Skin epidermis (tissue), 12 donors: ENCODE measurements around the gene DISC1.
A peak's percentile ranks its signal among the peaks of the same experiment; 100 is the strongest.

ENCODE experiments used
- H3K27ac ChIP-seq, 21 experiments: fragments of 200-600 bp; sonication (generic) in 11 of 21; one replicate each; pipeline ENCODE4 v1.5.0; 2020; ENCODE audit warnings: mild to moderate bottlenecking in 3 of 21, inconsistent platforms in 2 of 21, moderate library complexity in 2 of 21
- H3K4me3 ChIP-seq, 7 experiments: fragments of 200-600 bp; sonication (generic) in 2 of 7; one replicate each; pipeline ENCODE4 v1.5.0; 2020; ENCODE audit warnings: inconsistent platforms in 2 of 7, mild to moderate bottlenecking in 2 of 7, moderate library complexity in 1 of 7

DISC1 gene

DNA sequence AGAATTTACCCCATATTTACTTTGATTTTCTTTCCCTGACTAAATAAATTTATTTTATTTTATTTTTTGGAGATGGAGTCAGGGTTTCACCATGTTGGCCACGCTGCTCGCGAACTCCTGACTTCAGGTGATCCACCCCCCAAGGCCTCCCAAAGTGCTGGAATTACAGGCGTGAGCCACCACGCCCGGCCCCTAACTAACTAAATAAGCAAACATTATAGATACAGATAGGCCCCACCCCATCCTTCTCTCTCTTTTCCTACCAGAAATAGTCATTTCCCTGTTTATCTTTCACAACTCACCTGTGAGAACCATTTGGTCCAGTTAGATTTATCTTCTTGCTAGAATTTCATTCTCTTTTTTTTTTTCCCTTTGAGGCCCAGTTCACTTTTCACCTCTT lies 167.3 kb downstream of the DISC1 start:
- Histone ChIP-seq H3K27ac (no peak overlapping the region), H3K4me3 (no peak overlapping the region)

DNA sequence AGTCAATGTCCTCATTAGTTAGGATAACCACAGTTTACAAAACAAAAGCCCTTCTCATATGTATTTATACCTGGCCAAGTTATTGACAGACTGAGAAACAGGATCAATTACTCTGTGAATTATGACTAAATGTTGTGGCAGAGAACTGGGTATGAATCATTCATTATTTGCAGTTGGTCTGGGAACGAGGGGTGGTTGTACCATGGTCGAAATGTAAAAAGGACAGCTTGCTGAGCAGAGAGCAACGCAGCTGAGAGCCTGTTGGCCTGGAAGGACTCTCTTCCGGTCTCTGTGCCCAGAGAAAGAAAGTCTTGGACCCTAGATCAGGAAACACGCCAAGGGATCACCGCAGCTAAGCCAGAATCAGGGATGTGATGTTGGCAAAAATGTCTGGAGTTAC lies 169.6 kb downstream of the DISC1 start:
- Histone ChIP-seq H3K27ac (peak overlapping the region in 1 of 21 experiments; percentile 20), H3K4me3 (no peak overlapping the region)

DNA sequence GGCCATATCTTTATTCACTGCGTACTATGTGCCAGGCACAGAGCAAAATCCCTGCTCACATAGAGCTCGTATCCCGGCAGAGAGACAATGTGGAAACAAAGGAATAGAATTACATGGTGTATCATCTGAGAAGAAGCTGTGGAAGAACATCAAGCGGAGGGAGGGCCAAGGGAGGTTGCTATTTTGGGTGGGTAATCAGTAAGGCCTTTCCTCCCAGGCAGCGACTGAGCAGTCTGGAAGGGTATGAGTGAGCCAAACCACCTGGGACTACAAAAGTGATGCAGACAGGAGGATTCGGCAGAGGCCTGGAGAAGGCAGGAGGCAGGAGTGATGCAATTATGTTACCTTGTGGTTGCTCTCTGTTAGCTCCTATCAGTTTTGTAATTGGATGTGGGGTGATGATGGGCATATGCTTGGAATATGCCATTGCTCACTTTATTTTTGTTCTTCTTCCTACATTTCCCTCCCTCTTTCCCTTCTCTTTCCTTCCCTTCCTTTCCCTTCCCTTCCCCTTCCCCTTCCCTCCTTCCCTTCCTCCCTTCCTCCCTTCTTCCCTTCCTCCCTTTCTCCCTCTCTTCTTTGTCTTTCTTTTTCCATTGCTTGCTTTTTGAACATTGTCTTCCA lies 172.9 kb downstream of the DISC1 start:
- H3K4me3 ChIP-seq: no peak overlapping the region
- H3K27ac ChIP-seq: no peak overlapping the region

DNA sequence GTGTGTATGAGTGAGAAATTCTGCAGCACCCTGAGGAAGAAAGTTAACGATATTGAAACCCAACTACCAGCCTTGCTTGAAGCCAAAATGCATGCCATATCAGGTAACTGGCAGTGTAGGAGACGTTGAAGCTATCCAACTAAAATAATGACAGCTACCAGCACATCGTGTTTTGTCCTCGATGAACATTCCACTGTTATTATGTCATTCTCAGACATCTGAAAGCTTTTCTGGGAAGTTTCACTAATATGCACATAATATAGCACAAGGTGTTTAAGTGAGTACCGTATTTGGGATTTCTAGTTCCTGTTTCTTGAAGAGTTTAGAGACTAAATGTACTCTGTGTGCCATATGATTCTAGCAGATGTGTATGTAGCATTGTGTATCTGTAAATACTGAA lies 173.5 kb downstream of the DISC1 start:
- H3K4me3 ChIP-seq: no peak overlapping the region

DNA sequence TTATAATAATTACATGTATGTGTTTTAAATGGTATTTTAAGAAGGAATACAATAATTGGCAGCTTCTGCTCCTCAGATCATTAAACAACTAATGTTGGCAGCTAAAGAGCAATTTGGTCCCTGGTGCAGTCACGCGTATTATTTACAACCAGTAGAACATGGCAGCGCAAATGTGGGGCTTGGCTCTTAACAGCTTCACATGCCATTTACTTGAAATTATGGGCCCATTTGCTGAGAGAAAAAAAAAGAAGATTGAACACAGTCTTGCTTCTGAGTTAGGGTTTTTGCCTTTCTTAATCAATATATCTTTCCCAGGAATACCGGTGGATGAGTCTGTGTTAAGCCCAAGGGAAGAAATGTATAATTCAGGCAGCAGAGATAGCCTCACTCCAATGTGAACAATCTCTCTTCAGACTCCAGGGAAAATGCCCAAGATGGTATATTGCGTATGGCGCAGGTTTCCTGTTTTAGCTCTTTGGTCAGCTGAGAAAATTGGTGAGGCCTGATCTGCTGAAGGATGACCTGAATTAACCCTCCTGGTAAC lies 174.5 kb downstream of the DISC1 start:
- H3K4me3 ChIP-seq: no peak overlapping the region
- no peak overlapping the region for H3K27ac ChIP-seq

More for the DNA sequence above, 173.5 kb downstream of the DISC1 start:
- peak overlapping the region in 1 of 21 experiments; percentile 40 for H3K27ac ChIP-seq

DNA sequence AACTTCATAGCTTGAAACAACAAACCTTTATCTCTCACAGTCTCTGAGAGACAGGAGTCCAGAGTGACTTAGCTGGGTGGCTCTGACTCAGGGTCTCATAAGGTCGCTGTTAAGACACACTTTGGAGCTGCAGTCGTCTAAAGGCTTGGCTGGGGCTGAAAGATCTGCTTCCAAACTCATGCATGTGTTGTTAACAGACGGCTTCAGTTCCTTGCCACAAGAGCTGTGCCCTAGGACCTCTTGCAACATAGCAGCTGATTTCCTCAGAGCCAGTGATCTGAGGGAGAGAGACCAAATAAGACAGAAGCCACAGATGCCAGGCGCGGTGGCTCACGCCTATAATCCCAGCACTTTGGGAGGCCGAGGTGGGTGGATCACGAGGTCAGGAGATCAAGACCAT lies 176.8 kb downstream of the DISC1 start:
- Histone ChIP-seq H3K27ac (peak overlapping the region in 1 of 21 experiments; percentile 56), H3K4me3 (no peak overlapping the region)

DNA sequence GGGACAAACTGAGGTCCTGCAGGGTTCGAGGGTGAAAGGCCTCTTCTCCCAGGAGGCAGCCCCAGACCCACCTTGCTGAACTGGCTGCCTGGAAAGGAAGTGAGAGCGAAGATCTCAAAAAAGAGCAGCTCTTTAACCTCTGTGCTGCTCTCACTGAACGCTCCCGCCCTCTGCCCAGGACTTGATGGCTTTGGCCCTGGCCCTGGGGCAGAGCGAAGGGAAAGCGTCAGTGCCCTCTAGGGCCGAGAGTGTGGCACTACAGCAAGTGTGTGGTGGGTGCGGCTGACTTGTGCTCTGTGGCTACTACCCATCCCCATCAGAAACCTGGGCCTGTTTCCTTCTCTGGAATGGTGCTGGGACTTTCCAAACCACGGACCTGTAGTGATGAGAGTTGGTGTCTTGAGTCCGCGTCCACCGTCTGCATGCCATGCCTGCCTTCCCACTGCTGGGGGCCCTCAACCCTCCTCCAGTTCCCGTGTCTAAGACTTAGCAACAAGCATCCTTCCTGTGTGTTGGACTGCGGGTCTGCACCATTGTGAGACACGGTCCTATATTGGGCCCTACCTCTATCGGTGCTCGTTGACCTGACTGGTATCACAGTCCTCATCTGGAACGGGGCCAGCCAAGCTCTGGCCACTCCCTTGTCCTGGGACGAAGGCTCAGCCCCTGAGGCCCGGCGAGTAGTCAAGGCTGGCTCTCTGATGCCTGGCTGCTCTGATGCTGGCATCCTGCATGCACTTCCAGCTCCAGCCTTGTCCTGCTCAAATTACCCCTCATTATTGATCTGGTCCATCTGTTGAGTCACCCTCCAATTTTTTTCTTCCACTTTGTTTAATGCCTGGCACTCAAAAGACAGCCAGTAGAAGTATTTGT lies 180.3 kb downstream of the DISC1 start:
- Histone ChIP-seq H3K4me3 (no peak overlapping the region), H3K27ac (peak overlapping the region in 2 of 21 experiments; percentile 35 to 80)

DNA sequence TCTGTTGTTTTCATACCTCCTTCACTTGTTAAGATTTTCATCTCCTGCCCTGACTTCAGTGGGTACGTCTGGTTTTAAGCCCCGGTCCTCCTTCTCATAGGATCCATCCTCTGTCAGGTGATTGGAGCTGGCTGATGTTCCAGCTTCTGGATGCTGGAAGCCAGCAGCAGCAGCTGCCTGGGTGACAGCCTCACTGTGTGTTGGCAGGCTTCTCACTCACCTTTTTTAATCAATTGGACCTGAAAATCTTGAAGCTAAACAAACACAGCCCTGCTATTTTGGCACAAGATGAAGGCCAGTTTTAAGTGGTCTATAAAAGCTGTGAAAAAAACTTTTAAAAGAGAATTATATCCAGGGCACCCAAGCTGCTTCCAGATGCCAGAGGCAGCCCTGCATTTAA lies 181.0 kb downstream of the DISC1 start:
- Histone ChIP-seq H3K4me3 (no peak overlapping the region), H3K27ac (peak overlapping the region in 2 of 21 experiments; percentile 56 to 80)

DNA sequence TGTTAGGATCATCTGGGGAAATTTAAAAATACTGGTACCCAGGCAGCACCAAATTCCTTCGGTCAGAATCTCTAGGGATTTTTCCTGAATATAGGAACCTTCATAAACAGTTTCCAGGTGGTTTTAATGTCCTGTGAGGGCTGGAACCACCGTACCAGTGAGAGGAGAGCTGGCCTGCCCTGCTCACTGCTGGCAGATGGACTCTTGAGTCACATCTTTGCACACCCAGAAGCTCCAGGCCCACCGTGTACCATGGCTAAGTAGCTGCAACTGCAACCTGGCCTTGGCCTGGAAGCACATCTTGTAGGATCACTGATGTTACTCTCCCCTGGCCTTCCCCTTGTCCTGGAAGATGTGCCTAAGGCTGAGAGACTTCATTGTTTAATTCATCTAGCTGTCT lies 181.5 kb downstream of the DISC1 start:
- no peak overlapping the region for H3K4me3 ChIP-seq
- peak overlapping the region in 5 of 21 experiments; percentile 55 to 80 (median 60) for H3K27ac ChIP-seq

DNA sequence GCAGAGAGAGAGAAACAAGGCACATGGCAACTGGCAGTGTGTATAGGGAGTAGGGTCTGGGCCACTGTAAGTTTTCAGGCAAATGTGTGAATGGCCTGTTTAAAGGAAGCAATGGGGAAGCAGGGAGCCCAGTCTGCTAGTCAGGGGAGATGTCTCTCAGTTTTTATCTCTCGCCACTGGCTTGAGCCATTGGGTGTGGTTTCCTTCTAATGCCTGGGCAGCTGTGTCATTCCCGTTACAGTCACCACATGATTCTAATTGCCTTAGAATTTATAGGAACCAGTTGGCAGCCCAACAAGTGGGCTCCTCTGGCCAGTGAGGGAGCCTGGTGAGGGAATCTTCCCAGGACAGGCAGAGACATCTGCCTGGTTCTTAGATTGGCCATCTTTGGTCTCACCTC lies 182.4 kb downstream of the DISC1 start:
- Histone ChIP-seq H3K27ac (peak overlapping the region in 5 of 21 experiments; percentile 55 to 80 (median 60)), H3K4me3 (no peak overlapping the region)

DNA sequence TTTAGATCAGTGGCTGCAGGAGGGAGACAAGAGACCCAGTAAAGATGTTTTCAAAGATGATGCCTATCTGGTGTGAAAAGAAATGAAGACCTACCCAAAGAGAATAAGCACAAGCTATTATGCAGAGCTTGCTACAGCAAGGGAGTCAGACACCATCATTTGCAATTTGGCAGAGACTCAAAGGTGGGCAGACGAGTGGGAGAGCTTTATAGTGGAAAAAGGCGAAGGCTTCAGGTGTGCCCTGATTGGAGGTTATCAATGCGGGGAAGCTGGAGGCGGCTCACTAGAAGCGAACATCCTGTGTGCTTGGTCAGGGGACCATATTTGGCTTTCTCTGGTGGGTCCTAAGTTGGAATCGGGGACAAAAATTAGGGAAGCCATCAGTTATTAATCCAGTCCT lies 183.8 kb downstream of the DISC1 start:
- Histone ChIP-seq H3K27ac (no peak overlapping the region), H3K4me3 (no peak overlapping the region)

DNA sequence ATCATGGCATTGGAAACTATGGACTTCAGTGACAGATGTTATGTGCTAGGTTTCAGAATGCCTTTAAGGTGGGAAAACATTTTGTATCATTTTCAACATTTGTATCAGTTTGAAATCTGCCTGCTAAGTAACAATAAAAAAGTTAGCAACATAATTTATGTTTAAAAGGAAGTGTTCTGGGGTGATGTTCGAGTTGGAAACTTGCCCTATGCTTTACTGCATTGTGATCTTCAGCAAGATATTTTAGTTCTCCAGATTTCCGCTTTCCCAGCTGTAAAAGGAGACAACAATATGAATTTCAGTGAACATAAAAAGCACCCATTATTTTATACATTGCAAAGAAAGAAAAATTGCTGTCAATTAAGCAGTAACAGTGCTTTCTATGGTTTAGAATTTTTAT lies 187.4 kb downstream of the DISC1 start:
- Histone ChIP-seq H3K27ac (peak overlapping the region in 2 of 21 experiments; percentile 11 to 26), H3K4me3 (no peak overlapping the region)

DNA sequence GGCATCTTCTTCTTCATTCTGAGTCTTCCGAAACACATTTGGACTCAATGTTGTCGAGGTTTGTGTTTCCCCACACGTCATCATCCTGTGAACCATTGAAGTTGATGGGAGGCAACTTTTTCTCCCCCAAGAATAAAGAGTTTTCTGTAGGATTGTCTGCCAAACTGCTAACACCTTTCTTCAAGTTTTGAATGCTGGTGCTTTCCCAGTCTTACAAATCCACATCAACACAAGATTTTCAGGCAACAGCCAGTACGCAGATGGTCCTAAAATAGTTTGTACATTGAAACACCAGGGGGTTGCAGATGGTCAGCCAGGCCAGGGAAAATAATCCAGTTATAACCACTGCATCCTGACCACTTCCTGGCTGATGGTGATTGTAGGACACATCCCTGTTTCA lies 187.9 kb downstream of the DISC1 start:
- H3K27ac ChIP-seq: no peak overlapping the region
- no peak overlapping the region for H3K4me3 ChIP-seq

DNA sequence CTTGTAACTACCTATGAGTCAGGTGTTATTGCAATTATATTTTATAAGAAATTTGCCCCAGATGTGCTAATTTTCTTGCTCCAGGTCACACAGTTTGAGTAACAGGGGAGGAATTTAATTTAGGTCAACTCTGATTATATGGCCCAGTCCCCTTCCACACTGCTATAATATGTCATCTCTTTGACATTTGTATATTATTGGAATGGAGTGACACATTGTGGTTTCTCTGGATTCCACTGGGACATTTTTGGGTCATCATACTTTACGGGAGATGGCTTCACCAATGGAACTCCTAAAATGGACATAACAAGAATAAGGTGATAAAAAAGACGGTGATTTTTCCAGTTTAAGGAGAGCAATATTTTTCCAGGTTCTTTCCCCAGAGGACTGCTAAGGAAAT lies 191.2 kb downstream of the DISC1 start:
- H3K27ac ChIP-seq: peak overlapping the region in 3 of 21 experiments; percentile 29 to 51 (median 39)

DNA sequence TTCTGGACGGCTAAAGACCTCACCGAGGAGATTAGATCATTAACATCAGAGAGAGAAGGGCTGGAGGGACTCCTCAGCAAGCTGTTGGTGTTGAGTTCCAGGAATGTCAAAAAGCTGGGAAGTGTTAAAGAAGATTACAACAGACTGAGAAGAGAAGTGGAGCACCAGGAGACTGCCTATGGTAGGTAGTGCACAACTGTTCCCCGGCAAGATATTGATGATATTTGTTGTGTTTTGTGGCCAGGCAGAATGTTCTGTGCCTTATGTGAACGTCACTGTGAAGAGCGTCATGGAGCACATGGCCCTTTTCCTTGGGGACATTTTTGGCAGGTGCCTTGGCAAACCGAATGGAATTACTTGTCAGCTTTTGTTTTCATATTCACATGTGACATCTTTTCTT lies 191.7 kb downstream of the DISC1 start:
- Histone ChIP-seq H3K4me3 (no peak overlapping the region), H3K27ac (peak overlapping the region in 3 of 21 experiments; percentile 29 to 51 (median 39))

More for the DNA sequence above, 191.2 kb downstream of the DISC1 start:
- no peak overlapping the region for H3K4me3 ChIP-seq

DNA sequence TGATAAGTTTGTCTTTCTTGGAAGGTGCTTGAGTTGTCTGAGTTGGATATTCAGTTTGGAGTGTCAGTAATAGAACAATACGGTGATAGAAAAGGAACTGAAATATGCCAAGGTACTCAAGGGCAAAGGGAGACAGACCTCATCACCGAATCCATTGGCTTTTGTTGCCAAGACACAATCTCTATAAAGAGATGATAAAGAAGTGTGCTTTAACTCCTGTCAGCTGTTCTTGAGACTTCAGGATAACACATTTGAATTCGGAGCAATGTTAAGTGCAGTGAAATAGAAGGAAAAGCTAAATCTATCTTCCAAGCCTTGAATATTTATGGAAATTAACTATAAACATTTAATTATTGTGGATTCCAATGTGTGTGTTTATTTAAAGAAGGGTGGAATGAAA lies 194.7 kb downstream of the DISC1 start:
- H3K27ac ChIP-seq: no peak overlapping the region
- H3K4me3 ChIP-seq: no peak overlapping the region

DNA sequence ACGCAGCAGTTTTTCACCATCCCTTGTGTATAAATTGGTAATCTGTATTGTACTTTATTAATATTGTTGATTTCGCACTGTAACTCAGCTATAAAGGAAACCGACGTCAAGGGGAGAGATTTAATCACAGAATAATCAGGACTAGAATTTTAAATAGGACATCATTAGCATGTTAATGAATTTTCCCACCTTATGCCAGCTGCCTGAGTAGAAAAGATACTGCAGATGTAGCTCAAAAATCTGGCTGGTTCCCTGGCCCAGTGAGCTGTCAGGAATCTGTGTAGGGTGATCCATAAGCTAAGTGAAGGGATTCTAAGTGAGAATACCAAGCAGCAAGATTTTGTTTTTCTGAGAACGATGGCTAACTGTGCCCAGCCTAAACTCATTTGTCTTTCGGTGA lies 195.5 kb downstream of the DISC1 start:
- no peak overlapping the region for H3K4me3 ChIP-seq
- H3K27ac ChIP-seq: no peak overlapping the region

DNA sequence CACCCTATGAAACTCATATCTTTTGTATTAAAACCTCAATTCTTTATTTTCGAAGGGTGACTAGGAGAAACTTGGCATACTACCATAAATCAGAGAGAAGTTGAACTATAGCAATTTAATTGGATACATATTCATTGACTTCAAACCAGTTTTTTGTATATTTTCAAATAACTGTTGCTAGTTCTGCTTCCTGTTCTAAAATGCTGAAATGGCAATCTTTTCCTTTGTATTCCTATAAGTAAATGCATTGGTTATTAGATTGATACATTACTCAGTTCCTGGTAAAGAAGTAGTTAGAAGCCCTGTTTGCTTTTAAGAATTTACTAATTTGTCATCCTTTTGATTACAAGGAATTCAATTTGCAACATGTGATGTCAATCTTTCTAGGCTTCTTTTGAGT lies 200.0 kb downstream of the DISC1 start:
- Histone ChIP-seq H3K4me3 (no peak overlapping the region), H3K27ac (no peak overlapping the region)

DNA sequence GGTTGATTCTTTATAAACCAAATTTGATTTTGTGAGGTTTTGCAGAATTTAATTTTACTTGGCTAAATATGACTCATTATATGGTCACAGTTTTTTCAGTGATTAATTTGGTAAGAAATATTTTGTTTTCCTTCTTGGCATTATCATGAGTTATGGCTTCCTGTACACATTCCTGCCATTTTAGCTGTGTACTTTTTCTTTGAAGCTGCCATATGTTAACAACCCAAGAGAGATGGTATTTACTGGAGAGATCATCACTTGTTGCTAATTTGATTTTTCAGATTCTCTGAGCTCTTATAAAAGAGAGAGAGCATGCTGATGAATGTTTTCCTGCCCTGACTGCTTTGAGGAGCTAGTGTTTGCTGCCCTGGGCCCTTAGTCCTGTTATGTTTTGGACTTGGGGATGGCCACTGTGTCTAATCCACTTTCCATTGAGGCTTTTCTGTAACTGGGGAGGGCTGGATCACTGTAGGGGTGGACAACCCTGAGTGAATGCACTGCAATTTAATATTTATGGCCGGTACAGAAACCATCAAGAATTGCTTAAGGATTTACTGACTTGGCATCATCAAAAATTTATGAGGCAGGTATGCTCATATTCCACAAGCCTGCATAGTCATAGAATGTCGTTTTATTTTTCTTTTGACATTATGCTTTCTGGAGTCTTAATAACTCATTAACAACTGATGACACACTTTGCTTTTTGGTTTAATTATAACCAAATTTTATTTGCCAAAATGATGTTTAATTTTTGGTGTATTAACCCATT lies 200.9 kb downstream of the DISC1 start:
- Histone ChIP-seq H3K4me3 (no peak overlapping the region), H3K27ac (peak overlapping the region in 3 of 21 experiments; percentile 29 to 55 (median 49))
